Bronchus fibroblast of lung (primary cell): ENCODE results near the gene HCAR1. TPM values are rescaled to one million over a fixed set of nuclear protein-coding genes. Genes with fewer than 3 reads are reported as not detected.

Source experiments
- total RNA-seq: library from RNA; depleted of rRNA; stranded (reverse); fragments of >200 nt; gene quantifications from 2 replicates; pipeline ENCODE4 v1.2.3, GENCODE V29; 2015

The HCAR1 gene, protein sequence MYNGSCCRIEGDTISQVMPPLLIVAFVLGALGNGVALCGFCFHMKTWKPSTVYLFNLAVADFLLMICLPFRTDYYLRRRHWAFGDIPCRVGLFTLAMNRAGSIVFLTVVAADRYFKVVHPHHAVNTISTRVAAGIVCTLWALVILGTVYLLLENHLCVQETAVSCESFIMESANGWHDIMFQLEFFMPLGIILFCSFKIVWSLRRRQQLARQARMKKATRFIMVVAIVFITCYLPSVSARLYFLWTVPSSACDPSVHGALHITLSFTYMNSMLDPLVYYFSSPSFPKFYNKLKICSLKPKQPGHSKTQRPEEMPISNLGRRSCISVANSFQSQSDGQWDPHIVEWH
- 0.34 and 0.74 TPM in 2 replicates for total RNA-seq

DNA sequence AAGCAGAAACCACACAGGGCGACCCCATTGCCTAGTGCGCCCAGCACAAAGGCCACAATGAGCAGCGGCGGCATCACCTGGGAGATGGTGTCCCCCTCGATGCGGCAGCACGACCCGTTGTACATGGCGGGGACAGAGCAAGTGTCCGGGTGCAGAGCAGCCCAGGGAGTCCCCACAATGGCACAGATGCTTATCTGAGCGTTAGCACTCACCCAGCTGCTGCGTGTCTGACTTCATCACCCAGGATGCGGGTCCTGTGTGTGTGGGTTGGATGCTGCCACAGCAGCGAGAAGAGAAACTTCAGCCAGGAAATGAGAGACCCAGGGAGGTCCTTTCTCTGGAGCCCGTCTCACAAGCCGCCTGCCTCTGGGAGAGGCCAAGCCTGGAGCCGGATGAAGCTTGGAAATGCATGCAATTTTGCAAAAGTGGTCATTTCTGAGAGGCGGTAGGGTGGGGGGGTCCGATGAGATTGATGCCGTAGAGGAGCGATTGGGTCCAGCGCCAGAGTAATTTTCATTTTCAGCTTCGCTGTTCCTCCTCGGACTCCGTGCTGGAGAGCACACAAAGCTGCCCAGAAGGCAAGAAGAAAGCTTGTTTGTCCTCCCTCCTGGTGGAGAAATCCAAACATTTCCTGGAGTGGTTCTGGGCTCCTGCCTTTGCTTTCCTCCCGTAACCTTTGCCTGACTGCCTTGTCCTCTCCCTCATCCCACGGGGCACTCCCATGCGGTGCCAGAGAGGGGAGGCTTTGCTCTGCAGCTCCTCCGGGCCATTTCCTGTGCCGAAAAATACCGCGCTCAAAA, at the start of gene HCAR1:
TSS of gene HCAR1 (minus strand) at position 630 of the 800 bp plus-strand sequence. CDS start at position 125, 505 bp downstream.

DNA sequence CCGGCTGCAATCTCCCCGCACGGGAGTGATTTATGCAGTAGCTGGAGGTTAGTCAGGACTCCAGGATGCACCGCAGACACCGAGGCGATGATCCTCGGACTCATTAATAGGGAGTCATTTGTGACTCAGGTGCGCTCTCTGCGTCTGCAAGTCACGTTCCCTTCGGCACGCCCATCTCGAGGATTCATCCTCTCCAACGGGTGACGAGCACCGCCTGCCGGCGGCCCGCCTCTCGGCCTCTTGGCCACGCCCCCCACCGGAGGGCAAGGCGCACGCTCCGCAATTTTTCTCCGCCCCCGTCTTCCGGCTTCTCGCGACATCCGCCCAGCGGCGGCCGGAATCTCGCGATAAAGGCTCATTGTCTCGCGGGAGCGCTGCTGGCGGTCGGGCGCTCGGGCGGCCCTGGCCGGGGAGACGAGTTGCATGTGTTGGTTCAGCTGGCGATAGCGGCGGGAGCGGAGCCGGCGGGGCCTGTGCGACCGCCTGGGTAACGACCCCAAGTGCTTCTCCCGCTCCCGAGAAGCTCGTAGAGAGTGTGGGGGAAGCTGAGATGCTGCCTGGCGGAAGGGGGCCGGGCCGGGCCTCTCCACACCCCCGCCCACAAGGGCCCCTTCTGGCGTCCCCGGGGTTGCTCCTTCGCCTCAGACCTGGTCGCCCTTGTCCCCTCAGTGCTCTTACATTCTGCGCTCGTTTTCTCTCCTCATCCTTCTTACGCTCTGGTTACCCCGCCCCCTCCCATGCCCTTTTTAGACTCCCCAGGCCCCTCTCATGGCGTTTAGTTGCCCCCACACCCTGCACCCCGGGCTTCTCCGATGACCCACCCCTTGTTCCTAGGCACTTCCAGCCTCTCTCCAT, 22.0 kb upstream of the HCAR1 start, which contains the start of gene DENR:
TSS of gene DENR (plus strand) at position 361 of the 855 bp plus-strand sequence. CDS start 878 bp downstream, outside the sequence.

DNA sequence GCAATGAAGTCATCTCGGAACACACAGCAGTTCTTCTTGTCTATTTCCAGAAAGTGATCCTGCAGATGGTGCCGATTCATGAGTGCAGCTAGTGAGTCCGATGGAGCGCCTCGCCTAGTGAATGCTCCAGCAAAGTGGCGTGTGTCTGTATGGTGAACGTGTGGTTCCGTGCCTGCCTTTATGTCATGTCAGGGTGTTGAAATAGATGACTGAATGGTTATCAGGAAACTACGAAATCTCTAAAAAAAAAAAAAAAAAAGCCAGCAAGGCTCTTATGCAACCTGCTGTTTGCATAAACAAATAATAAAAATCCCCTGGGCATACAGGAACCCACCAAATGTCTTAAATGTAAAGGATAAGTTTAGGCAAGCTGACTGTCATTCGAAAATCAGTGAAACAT, 14.0 kb downstream of the HCAR1 start, which contains the start of gene HCAR3:
TSS of gene HCAR3 (minus strand) at position 154 of the 400 bp plus-strand sequence. CDS start at position 80, 74 bp downstream.

DNA sequence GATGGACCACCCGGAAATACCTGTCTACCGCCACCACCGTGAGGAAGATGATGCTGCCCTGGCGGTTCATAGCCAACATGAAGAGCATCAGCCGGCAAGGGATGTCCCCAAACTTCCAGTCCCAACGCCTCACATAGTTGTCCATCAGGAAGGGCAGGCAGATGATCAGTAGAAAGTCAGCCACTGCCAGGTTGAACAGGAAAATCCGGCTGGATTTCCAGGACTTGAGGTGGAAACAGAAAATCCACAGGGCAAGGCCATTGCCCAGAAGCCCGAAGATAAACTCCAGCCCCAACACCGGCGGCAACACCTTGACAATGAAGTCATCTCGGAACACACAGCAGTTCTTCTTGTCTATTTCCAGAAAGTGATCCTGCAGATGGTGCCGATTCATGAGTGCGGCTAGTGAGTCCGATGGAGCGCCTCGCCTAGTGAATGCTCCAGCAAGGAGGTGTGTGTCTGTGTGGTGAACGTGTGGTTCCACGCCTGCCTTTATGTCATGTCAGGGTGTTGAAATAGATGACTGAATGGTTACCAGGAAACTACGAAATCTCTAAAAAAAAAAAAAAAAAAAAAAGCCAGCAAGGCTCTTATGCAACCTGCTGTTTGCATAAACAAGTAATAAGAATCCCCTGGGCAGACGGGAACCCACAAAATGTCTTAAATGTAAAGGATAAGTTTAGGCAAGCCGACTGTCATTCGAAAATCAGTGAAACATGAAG, 27.6 kb downstream of the HCAR1 start, which contains the start of gene HCAR2:
TSS of gene HCAR2 (minus strand) at position 468 of the 722 bp plus-strand sequence. CDS start at position 394, 74 bp downstream.

Other genes starting within 250 kb of the HCAR1 start
- gene ZCCHC8, start 229.9 kb downstream of the HCAR1 start, total RNA-seq: 12.2 and 14.8 TPM in 2 replicates
- gene RSRC2, start 203.9 kb downstream of the HCAR1 start, total RNA-seq: 18.6 and 27.1 TPM in 2 replicates
- gene KNTC1, start 203.6 kb downstream of the HCAR1 start, total RNA-seq: 32.3 and 36.5 TPM in 2 replicates
- gene HCAR2, start 27.5 kb downstream of the HCAR1 start, total RNA-seq: not detected in 2 replicates
- not detected in 2 replicates for gene HCAR3, start 14.0 kb downstream of the HCAR1 start, total RNA-seq
- gene DENR, start 22.0 kb upstream of the HCAR1 start, total RNA-seq: 26.9 and 30.3 TPM in 2 replicates
- gene CCDC62, start 43.7 kb upstream of the HCAR1 start, total RNA-seq: under 0.01 TPM in 1 of 2 replicates, not detected in the other
- 31.1 and 31.5 TPM in 2 replicates for gene HIP1R, start 104.6 kb upstream of the HCAR1 start, total RNA-seq
- 27.7 and 30.0 TPM in 2 replicates for gene VPS37B, start 165.3 kb upstream of the HCAR1 start, total RNA-seq
- 7.7 and 9.1 TPM in 2 replicates for gene ABCB9, start 235.6 kb upstream of the HCAR1 start, total RNA-seq
- gene OGFOD2, start 244.4 kb upstream of the HCAR1 start, total RNA-seq: 14.6 and 16.3 TPM in 2 replicates
- 173 and 203 TPM in 2 replicates for gene ARL6IP4, start 249.8 kb upstream of the HCAR1 start, total RNA-seq